Panc1 (cell line): ENCODE measurements around the gene BCL11B.

Experiments used
- CTCF ChIP-seq: fragments of 450-650 bp; IDR thresholded peaks from 2 replicates; pipeline ENCODE4 v1.5.1; 2017; ENCODE audit warnings: mild to moderate bottlenecking
- POLR2AphosphoS5 ChIP-seq: IDR thresholded peaks from 2 replicates; pipeline ENCODE4 v1.6.1; 2012; ENCODE audit warnings: mild to moderate bottlenecking, low read depth, low read length, moderate library complexity
- TF ChIP-seq, protein P1 (sequence below), 2 experiments: IDR thresholded peaks; 2 replicates each; pipeline ENCODE4 v1.6.1; 2011 to 2012; ENCODE audit warnings: low read depth in 2 of 2, control low read depth in 1 of 2, low read length in 1 of 2, mild to moderate bottlenecking in 1 of 2, moderate library complexity in 1 of 2; ENCODE audit not compliant: insufficient read depth in 1 of 2

GRCh38 chr14:99233222-99234035, 38.6 kb downstream of the BCL11B start:
- TF ChIP-seq POLR2AphosphoS5 (no peak), CTCF (no peak)
- TF ChIP-seq, protein P1, sequence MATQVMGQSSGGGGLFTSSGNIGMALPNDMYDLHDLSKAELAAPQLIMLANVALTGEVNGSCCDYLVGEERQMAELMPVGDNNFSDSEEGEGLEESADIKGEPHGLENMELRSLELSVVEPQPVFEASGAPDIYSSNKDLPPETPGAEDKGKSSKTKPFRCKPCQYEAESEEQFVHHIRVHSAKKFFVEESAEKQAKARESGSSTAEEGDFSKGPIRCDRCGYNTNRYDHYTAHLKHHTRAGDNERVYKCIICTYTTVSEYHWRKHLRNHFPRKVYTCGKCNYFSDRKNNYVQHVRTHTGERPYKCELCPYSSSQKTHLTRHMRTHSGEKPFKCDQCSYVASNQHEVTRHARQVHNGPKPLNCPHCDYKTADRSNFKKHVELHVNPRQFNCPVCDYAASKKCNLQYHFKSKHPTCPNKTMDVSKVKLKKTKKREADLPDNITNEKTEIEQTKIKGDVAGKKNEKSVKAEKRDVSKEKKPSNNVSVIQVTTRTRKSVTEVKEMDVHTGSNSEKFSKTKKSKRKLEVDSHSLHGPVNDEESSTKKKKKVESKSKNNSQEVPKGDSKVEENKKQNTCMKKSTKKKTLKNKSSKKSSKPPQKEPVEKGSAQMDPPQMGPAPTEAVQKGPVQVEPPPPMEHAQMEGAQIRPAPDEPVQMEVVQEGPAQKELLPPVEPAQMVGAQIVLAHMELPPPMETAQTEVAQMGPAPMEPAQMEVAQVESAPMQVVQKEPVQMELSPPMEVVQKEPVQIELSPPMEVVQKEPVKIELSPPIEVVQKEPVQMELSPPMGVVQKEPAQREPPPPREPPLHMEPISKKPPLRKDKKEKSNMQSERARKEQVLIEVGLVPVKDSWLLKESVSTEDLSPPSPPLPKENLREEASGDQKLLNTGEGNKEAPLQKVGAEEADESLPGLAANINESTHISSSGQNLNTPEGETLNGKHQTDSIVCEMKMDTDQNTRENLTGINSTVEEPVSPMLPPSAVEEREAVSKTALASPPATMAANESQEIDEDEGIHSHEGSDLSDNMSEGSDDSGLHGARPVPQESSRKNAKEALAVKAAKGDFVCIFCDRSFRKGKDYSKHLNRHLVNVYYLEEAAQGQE (IDR thresholded peaks at IDR 0.05; ENCODE audit: insufficient read depth in 1 of 2, low read depth in 2 of 2, low read length in 1 of 2): no peak
